IMR-90 (cell line): Measurements from ENCODE around the gene SEPHS2. TPM values are rescaled to one million over a fixed set of nuclear protein-coding genes. Genes with fewer than 3 reads are reported as not detected.
A peak's percentile ranks its signal among the peaks of the same experiment; 100 is the strongest.

Source experiments
- ATAC-seq: fragments of 200-7000 bp; cut with Tn5 transposase; 2 replicates; pipeline ENCODE4 v1.9.1; 2020; ENCODE audit warnings: low read depth, mild to moderate bottlenecking, moderate library complexity
- BruUV-seq: library from RNA; stranded (reverse); fragments of 400-500 nt; replicated peaks from 2 replicates; lab custom pipeline; 2021; lab: Mats Ljungman, UMichigan
- CTCF ChIA-PET: fragments of 300-600 bp; formaldehyde crosslinking; extraction: SDS; loops from one replicate; lab custom pipeline; 2021; ENCODE audit warnings: antibody characterized with exemption; lab: Yijun Ruan, JAX
- POLR2A ChIA-PET: fragments of 300-600 bp; sonication (Branson Sonifier 250); formaldehyde crosslinking; loops from one replicate; lab custom pipeline; 2022; ENCODE audit warnings: antibody characterized with exemption; ENCODE audit not compliant: unreplicated experiment; lab: Charles Lee
- DNase-seq: peaks from one replicate; pipeline ENCODE4 v3.0.0; 2013
- H2AFZ ChIP-seq: replicated peaks from 2 replicates; pipeline ENCODE3; 2013; ENCODE audit warnings: low read length, mild to moderate bottlenecking; ENCODE audit not compliant: poor library complexity
- H2AK5ac ChIP-seq: 2 replicates; pipeline ENCODE4 v1.6.1; 2013; ENCODE audit warnings: low read depth, low read length, inconsistent platforms
- H2AK9ac ChIP-seq: replicated peaks from 2 replicates; pipeline ENCODE3; 2013; ENCODE audit warnings: mild to moderate bottlenecking, low read depth, low read length, moderate library complexity; ENCODE audit not compliant: poor library complexity
- H2BK120ac ChIP-seq: 2 replicates; pipeline ENCODE4 v1.6.1; 2013; ENCODE audit warnings: low read depth, low read length, inconsistent platforms
- H2BK15ac ChIP-seq: 3 replicates; pipeline ENCODE4 v1.6.1; 2013; ENCODE audit warnings: low read depth, low read length, inconsistent platforms
- H2BK20ac ChIP-seq: 2 replicates; pipeline ENCODE4 v1.6.1; 2013; ENCODE audit warnings: low read depth, mild to moderate bottlenecking, inconsistent platforms, low read length, moderate library complexity
- H2BK5ac ChIP-seq: 2 replicates; pipeline ENCODE4 v1.6.1; 2013; ENCODE audit warnings: mild to moderate bottlenecking, low read depth, low read length, inconsistent platforms; ENCODE audit not compliant: poor library complexity, severe bottlenecking
- H3K14ac ChIP-seq: replicated peaks from 2 replicates; pipeline ENCODE4 v1.6.1; 2013; ENCODE audit warnings: low read depth, low read length, inconsistent platforms
- H3K18ac ChIP-seq: 2 replicates; pipeline ENCODE4 v1.6.1; 2013; ENCODE audit warnings: low read depth, low read length, control low read depth
- H3K23ac ChIP-seq: 2 replicates; pipeline ENCODE4 v1.6.1; 2013; ENCODE audit warnings: low read depth, low read length, inconsistent platforms
- H3K27ac ChIP-seq: 2 replicates; pipeline ENCODE4 v1.5.1; 2013; ENCODE audit warnings: mild to moderate bottlenecking, control low read depth, low read length; ENCODE audit not compliant: insufficient read depth
- H3K27me3 ChIP-seq: 2 replicates; pipeline ENCODE4 v1.6.1; 2013; ENCODE audit warnings: low read length; ENCODE audit not compliant: control insufficient read depth, insufficient read depth
- H3K36me3 ChIP-seq: 2 replicates; pipeline ENCODE4 v1.6.1; 2013; ENCODE audit warnings: low read length, mixed read lengths; ENCODE audit not compliant: control insufficient read depth, insufficient read depth
- H3K4ac ChIP-seq: 2 replicates; pipeline ENCODE4 v1.6.1; 2013; ENCODE audit warnings: low read depth, low read length, inconsistent platforms
- H3K4me1 ChIP-seq: 2 replicates; pipeline ENCODE4 v1.6.1; 2013; ENCODE audit warnings: low read length, mixed read lengths; ENCODE audit not compliant: control insufficient read depth, insufficient read depth
- H3K4me2 ChIP-seq: 2 replicates; pipeline ENCODE4 v1.6.1; 2013; ENCODE audit warnings: low read depth, mild to moderate bottlenecking, control low read depth, low read length, moderate library complexity
- H3K4me3 ChIP-seq: 2 replicates; pipeline ENCODE4 v1.5.1; 2013; ENCODE audit warnings: low read depth, mild to moderate bottlenecking, control low read depth, low read length, moderate library complexity; ENCODE audit not compliant: insufficient read depth
- H3K56ac ChIP-seq: 2 replicates; pipeline ENCODE4 v1.6.1; 2013; ENCODE audit warnings: low read length, inconsistent platforms; ENCODE audit not compliant: insufficient read depth; ENCODE audit errors: extremely low read depth
- H3K79me1 ChIP-seq, 2 experiments: 2 replicates each; pipeline ENCODE4 v1.6.1; 2013; ENCODE audit warnings: low read length in 2 of 2, inconsistent platforms in 1 of 2, low read depth in 1 of 2
- H3K9ac ChIP-seq: 2 replicates; pipeline ENCODE4 v1.6.1; 2013; ENCODE audit warnings: low read depth, low read length, control low read depth
- H3K9me1 ChIP-seq: 2 replicates; pipeline ENCODE4 v1.6.1; 2013; ENCODE audit warnings: low read length, inconsistent platforms; ENCODE audit not compliant: insufficient read depth
- H3K9me3 ChIP-seq: 2 replicates; pipeline ENCODE4 v1.6.1; 2013; ENCODE audit warnings: low read length; ENCODE audit not compliant: control insufficient read depth, insufficient read depth
- H4K20me1 ChIP-seq: 2 replicates; pipeline ENCODE4 v1.6.1; 2013; ENCODE audit warnings: low read length, inconsistent platforms; ENCODE audit not compliant: insufficient read depth
- H4K5ac ChIP-seq: 2 replicates; pipeline ENCODE4 v1.6.1; 2013; ENCODE audit warnings: mild to moderate bottlenecking, low read depth, low read length, control low read depth
- H4K8ac ChIP-seq, 2 experiments: 2 replicates each; pipeline ENCODE4 v1.6.1; 2013; ENCODE audit warnings: low read depth in 2 of 2, low read length in 2 of 2, control low read depth in 1 of 2, inconsistent platforms in 1 of 2
- H4K91ac ChIP-seq: 2 replicates; pipeline ENCODE4 v1.6.1; 2013; ENCODE audit warnings: low read depth, low read length, inconsistent platforms; ENCODE audit not compliant: insufficient read depth
- CEBPB ChIP-seq: IDR thresholded peaks from 2 replicates; pipeline ENCODE4 v1.6.1; 2012; ENCODE audit warnings: low read depth, low read length, improper control_type of control experiment
- SMC3 ChIP-seq: fragments of 150-350 bp; IDR thresholded peaks from 2 replicates; pipeline ENCODE4 v1.6.1; 2016; ENCODE audit warnings: low read depth, mild to moderate bottlenecking, antibody characterized with exemption, low read length, moderate library complexity
- WGBS, 2 experiments: methylation state at CpG; one replicate each; pipeline versions ENCODE4 v1.1.5 to v1.1.7; 2013; ENCODE audit warnings: missing lambda C conversion rate in 2 of 2; ENCODE audit not compliant: insufficient read length in 1 of 2; ENCODE audit errors: extremely low coverage in 2 of 2; 5-methylcytosine and 5-hydroxymethylcytosine counted together
- dilution Hi-C: fragments of 300-500 bp; cut with HindIII; formaldehyde crosslinking; loops from one replicate; pipeline ENCODE4 v1.14.3; 2018; ENCODE audit warnings: low sequenced_read_pairs; ENCODE audit not compliant: unreplicated experiment
- in situ Hi-C: fragments of 300-500 bp; cut with MboI; formaldehyde crosslinking; loops from 3 replicates; pipeline ENCODE4 v1.14.3; 2019; ENCODE audit warnings: low sequenced_read_pairs, inconsistent platforms, mixed read lengths
- intact Hi-C: fragments of 100-400 bp; cut with micrococcal nuclease; formaldehyde crosslinking; loops from 2 replicates; pipeline ENCODE4 v1.10.0; 2022
- polyA plus RNA-seq, 3 experiments: library from polyadenylated mRNA; depleted of rRNA; stranded (reverse); fragments of >200 nt; gene quantifications; 2 replicates each; pipeline ENCODE4 v1.2.3, GENCODE V29; 2012; ENCODE audit warnings: low replicate concordance in 1 of 3
- total RNA-seq: library from RNA; depleted of rRNA; stranded (reverse); fragments of >200 nt; gene quantifications from 2 replicates; pipeline ENCODE4 v1.2.3, GENCODE V29; 2012
- TF ChIP-seq, protein P1 (sequence below): conservative IDR thresholded peaks from 2 replicates; pipeline ENCODE4 v1.5.1; 2012; ENCODE audit warnings: mild to moderate bottlenecking, low read depth, low read length, improper control_type of control experiment

SEPHS2 gene
- total and polyA plus RNA-seq, 2 of the 4 experiments (the other 2 are of a cell fraction), result 10.4 to 31.4 TPM

DNA sequence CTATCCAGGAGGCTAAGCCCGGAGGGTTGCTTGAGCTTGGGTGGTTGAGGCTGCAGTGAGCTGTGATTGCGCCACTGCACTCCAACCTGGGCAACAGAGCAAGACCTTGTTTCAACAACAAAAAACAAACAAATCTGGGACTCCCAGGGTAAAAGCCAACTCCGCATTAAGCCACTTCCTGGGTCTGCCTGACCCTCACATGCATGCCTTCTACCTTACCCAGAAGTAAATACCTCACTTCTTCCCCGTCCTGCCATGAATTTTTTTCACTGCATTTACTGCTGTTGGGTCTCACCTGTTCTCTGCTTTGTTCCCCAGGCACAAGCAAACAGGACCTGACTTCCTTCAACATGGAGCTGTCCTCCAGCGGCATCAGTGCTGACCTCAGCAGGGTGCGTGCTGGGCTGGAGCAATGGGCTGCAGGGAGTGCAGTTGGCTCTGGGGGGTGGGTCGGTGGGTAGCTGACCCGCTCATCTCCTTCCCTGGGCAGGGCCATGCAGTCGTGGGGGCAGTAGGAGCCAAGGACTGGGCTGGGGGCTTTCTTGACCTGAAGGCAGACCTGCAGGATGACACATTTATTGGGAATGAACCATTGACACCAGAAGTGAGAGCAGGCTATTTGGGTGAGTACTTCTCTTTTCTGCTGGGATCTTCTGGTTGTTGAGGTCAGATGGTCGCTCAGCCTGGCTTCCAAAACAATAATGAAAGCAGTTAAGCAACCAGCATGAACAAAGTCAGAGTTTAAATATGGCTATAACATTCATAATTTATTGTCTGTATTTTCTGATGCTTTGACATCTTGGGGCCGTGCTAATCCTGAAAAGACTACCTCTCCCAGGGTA lies 43.3 kb upstream of the SEPHS2 start (continued):
- no peak for TF ChIP-seq SMC3

GRCh38 chr16:30485818-30486436 lies 40.3 kb upstream of the SEPHS2 start:
- H4K20me1 ChIP-seq, result no peaks in the 10 kb centered on the region
- no peak overlapping the region for H2BK15ac ChIP-seq
- no peak overlapping the region for H2AK9ac ChIP-seq
- H3K4ac ChIP-seq, result no peak overlapping the region
- BruUV-seq, result no TSS peak
- H2AK5ac ChIP-seq, result no peak overlapping the region
- 0 out of 2 replicates have a peak, but pooled peaks cover 2% of the 10 kb centered on the region for H3K9me1 ChIP-seq
- H4K5ac ChIP-seq, result no peak overlapping the region
- DNase-seq, result peak; percentile 41
- H3K23ac ChIP-seq, result no peak overlapping the region
- H3K27me3 ChIP-seq, result peaks cover 19% of the 10 kb centered on the region
- H3K27ac ChIP-seq, result no peak overlapping the region
- H3K4me1 ChIP-seq, result 0 out of 2 replicates have a peak, but pooled peaks cover 2% of the 10 kb centered on the region
- no peak overlapping the region for H3K14ac ChIP-seq
- no peaks in the 10 kb centered on the region for H3K9me3 ChIP-seq
- intact Hi-C loops (no loop called here), in situ Hi-C loops (no loop called here), dilution Hi-C loops (no loop called here)
- no peak overlapping the region for H2BK120ac ChIP-seq
- H3K36me3 ChIP-seq, result no peaks in the 10 kb centered on the region
- no peak overlapping the region for H3K18ac ChIP-seq
- H2AFZ ChIP-seq, result peak overlapping the region; percentile 56
- ChIA-PET POLR2A (no interaction called here), CTCF (interaction anchor here (0.6 kb wide), 1 partner anchor 11 kb away, joined by 4 read pairs; no protein-coding TSS in a partner anchor)
- no peak overlapping the region for H2BK5ac ChIP-seq
- no peak overlapping the region for H3K4me3 ChIP-seq
- no peak overlapping the region for H4K8ac ChIP-seq
- ATAC-seq, result no peak
- no peaks in the 10 kb centered on the region for H3K79me1 ChIP-seq
- peak; percentile 17; the same call in 1 of the 2 replicates for TF ChIP-seq CEBPB
- TF ChIP-seq, protein P1, sequence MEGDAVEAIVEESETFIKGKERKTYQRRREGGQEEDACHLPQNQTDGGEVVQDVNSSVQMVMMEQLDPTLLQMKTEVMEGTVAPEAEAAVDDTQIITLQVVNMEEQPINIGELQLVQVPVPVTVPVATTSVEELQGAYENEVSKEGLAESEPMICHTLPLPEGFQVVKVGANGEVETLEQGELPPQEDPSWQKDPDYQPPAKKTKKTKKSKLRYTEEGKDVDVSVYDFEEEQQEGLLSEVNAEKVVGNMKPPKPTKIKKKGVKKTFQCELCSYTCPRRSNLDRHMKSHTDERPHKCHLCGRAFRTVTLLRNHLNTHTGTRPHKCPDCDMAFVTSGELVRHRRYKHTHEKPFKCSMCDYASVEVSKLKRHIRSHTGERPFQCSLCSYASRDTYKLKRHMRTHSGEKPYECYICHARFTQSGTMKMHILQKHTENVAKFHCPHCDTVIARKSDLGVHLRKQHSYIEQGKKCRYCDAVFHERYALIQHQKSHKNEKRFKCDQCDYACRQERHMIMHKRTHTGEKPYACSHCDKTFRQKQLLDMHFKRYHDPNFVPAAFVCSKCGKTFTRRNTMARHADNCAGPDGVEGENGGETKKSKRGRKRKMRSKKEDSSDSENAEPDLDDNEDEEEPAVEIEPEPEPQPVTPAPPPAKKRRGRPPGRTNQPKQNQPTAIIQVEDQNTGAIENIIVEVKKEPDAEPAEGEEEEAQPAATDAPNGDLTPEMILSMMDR, result no peak
- H3K4me2 ChIP-seq, result no peak overlapping the region
- WGBS, 2 experiments, result 51% methylated on average over 3 of the region's 7 CpGs; no CpG with 5 or more reads in 1 of the 2 experiments
- no peak overlapping the region for H3K9ac ChIP-seq
- no peak overlapping the region for H2BK20ac ChIP-seq
- H4K91ac ChIP-seq, result no peak overlapping the region
- no peak overlapping the region for H3K56ac ChIP-seq
